ENCODE data around the gene COL19A1.

DNA sequence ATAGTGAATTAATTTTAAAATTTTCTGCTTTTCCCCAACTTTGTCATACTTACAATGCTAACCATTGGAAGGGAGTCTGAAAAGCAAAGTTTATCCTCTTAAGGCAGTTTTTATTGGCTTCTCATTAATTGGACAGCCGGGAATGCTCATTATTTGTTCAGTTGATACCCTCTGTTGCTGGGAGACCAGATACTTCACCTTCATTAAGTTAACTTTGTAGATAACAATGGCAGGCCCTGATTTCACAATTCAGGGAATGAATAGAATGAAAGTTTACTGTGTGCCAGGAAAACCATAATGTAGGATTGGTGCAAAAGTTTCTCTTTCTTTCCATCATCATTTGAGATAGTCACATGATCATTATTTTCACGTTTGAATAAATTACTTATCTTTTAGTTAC is 49.0 kb downstream of the COL19A1 start:
- TF ChIP-seq CTCF (IDR thresholded peaks at IDR 0.05) = no peak
- no peak for TF ChIP-seq POLR2A (IDR thresholded peaks at IDR 0.05)
